Smooth muscle cell (in vitro differentiated cells): ENCODE data around the gene BRD4. TPM values are rescaled to one million over a fixed set of nuclear protein-coding genes. Genes with fewer than 3 reads are reported as not detected.

ENCODE experiments used
- DNase-seq: peaks from one replicate; lab custom pipeline; 2025; ENCODE audit not compliant: unreplicated experiment; lab: John Stamatoyannopoulos, UW
- H2AFZ ChIP-seq: fragments of 200-600 bp; sonication (generic); 2 replicates; pipeline ENCODE4 v1.6.0; 2016; ENCODE audit warnings: antibody characterized with exemption, low read depth, mild to moderate bottlenecking
- H3F3A ChIP-seq: fragments of 200-600 bp; sonication (generic); 2 replicates; pipeline ENCODE4 v1.6.0; 2017; ENCODE audit warnings: antibody characterized with exemption, low read depth
- H3K27ac ChIP-seq: fragments of 200-600 bp; sonication (generic); 2 replicates; pipeline ENCODE4 v1.5.1; 2016; ENCODE audit warnings: low read depth, mild to moderate bottlenecking
- H3K27me3 ChIP-seq: fragments of 200-600 bp; sonication (generic); 2 replicates; pipeline ENCODE4 v1.6.1; 2016; ENCODE audit warnings: low read depth, mild to moderate bottlenecking
- H3K36me3 ChIP-seq: fragments of 200-600 bp; sonication (generic); 2 replicates; pipeline ENCODE4 v1.5.1; 2016; ENCODE audit warnings: low read depth
- H3K4me1 ChIP-seq: fragments of 200-600 bp; sonication (generic); 2 replicates; pipeline ENCODE4 v1.5.1; 2016; ENCODE audit warnings: low read depth
- H3K4me2 ChIP-seq: fragments of 200-600 bp; sonication (generic); 2 replicates; pipeline ENCODE4 v1.6.0; 2016; ENCODE audit warnings: mild to moderate bottlenecking
- H3K4me3 ChIP-seq: fragments of 200-600 bp; sonication (generic); 2 replicates; pipeline ENCODE4 v1.5.1; 2016; ENCODE audit warnings: mild to moderate bottlenecking
- H3K79me2 ChIP-seq: fragments of 200-600 bp; sonication (generic); 2 replicates; pipeline ENCODE4 v1.6.0; 2016; ENCODE audit warnings: low read depth, mild to moderate bottlenecking
- H3K9ac ChIP-seq: fragments of 200-600 bp; sonication (generic); 2 replicates; pipeline ENCODE4 v1.6.0; 2016; ENCODE audit warnings: low read depth
- H3K9me3 ChIP-seq: fragments of 200-600 bp; sonication (generic); replicated peaks from 2 replicates; pipeline ENCODE4 v1.5.1; 2016; ENCODE audit warnings: low read depth
- H4K20me1 ChIP-seq: fragments of 200-600 bp; sonication (generic); 2 replicates; pipeline ENCODE4 v1.6.0; 2016; ENCODE audit warnings: low read depth
- CTCF ChIP-seq: fragments of 200-600 bp; sonication (generic); IDR thresholded peaks from 2 replicates; pipeline ENCODE4 v1.5.1; 2017; ENCODE audit warnings: borderline replicate concordance, mild to moderate bottlenecking, antibody characterized with exemption; ENCODE audit not compliant: insufficient read depth, poor library complexity, severe bottlenecking
- WGBS: methylation state at CpG from one replicate; pipeline ENCODE4 v1.1.7; 2016; ENCODE audit warnings: low lambda C conversion rate; 5-methylcytosine and 5-hydroxymethylcytosine counted together
- polyA plus RNA-seq: library from polyadenylated mRNA; unstranded; fragments of >200 nt; fragmentation: Nextera tagmentation; extraction: Ambion mirVana; gene quantifications from 2 replicates; pipeline ENCODE4 v1.2.1, GENCODE V29; 2016
- total RNA-seq: library from RNA; depleted of rRNA; stranded (reverse); fragments of >200 nt; gene quantifications from 2 replicates; pipeline ENCODE4 v1.2.3, GENCODE V29; 2014

The BRD4 gene
- total and polyA plus RNA-seq, 2 experiments from 2014 or later = 24.1 to 102 TPM

GRCh38 chr19:15201374-15202023 lies 130.8 kb downstream of the BRD4 start:
- H3K36me3 ChIP-seq = no peaks in the 10 kb centered on the region
- peaks cover 30% of the 10 kb centered on the region for H4K20me1 ChIP-seq
- no peaks in the 10 kb centered on the region for H3K27me3 ChIP-seq
- H3F3A ChIP-seq = peaks cover 13% of the 10 kb centered on the region
- 95% methylated on average over 18 of the region's 18 CpGs for WGBS
- H3K79me2 ChIP-seq = peaks cover 14% of the 10 kb centered on the region
- no peak for DNase-seq
- no peak overlapping the region for H3K27ac ChIP-seq
- no peak for TF ChIP-seq CTCF
- no peaks in the 10 kb centered on the region for H3K9me3 ChIP-seq
- H2AFZ ChIP-seq = no peak overlapping the region
- peak overlapping the region; percentile 89 for H3K4me3 ChIP-seq
- H3K4me1 ChIP-seq = peaks cover 4% of the 10 kb centered on the region
- no peak overlapping the region for H3K9ac ChIP-seq
- H3K4me2 ChIP-seq = peak overlapping the region; percentile 99

- 10% methylated on average over 16 of the region's 74 CpGs for WGBS
- Histone ChIP-seq H3K27ac (peak within 1 kb of the TSS; percentile 91), H3K27me3 (no peaks in the 10 kb centered on the region), H3K4me3 (peak within 1 kb of the TSS; percentile 89), H3K36me3 (no peaks in the 10 kb centered on the region), H2AFZ (no peak within 1 kb of the TSS), H3F3A (peaks cover 15% of the 10 kb centered on the region), H3K9me3 (no peaks in the 10 kb centered on the region), H3K4me2 (peak within 1 kb of the TSS; percentile 99), H4K20me1 (peaks cover 36% of the 10 kb centered on the region), H3K79me2 (peaks cover 16% of the 10 kb centered on the region), H3K9ac (peak within 1 kb of the TSS; percentile 87), H3K4me1 (peaks cover 8% of the 10 kb centered on the region)
- no peak for TF ChIP-seq CTCF
- DNase-seq = peak; percentile 37
Measured at GRCh38 chr19:15200553-15201364, 131.6 kb downstream of the BRD4 start, which contains the start of gene NOTCH3. NOTCH3 (minus strand) TSS chr19:15200995; CDS start chr19:15200905, 90 bp downstream.

GRCh38 chr19:15199661-15200552 lies 132.4 kb downstream of the BRD4 start:
- H3K9ac ChIP-seq = peak overlapping the region; percentile 87
- no peak overlapping the region for H2AFZ ChIP-seq
- peaks cover 15% of the 10 kb centered on the region for H3F3A ChIP-seq

More at GRCh38 chr19:15199661-15200552, 132.4 kb downstream of the BRD4 start:
- 0% methylated on average over 17 of the region's 82 CpGs for WGBS
- Histone ChIP-seq H3K4me3 (peak overlapping the region; percentile 89), H3K4me2 (peak overlapping the region; percentile 99), H3K79me2 (peaks cover 16% of the 10 kb centered on the region), H3K27me3 (no peaks in the 10 kb centered on the region), H3K27ac (peak overlapping the region; percentile 91), H4K20me1 (peaks cover 39% of the 10 kb centered on the region), H3K36me3 (no peaks in the 10 kb centered on the region), H3K4me1 (peaks cover 8% of the 10 kb centered on the region), H3K9me3 (no peaks in the 10 kb centered on the region)
- DNase-seq = peak; percentile 17
- no peak for TF ChIP-seq CTCF
